Stimulated activated CD4-positive, alpha-beta T cell treated with anti-CD3 and anti-CD28 coated beads, TNF-alpha, amount 100 ng/mL, for 4 hours (primary cell): ENCODE measurements around the gene JPH3.

Experiments used
- DNase-seq, 3 experiments: peaks; one replicate each; pipeline ENCODE4 v3.0.0-alpha.2; 2020; ENCODE audit warnings: low read depth in 3 of 3

JPH3 gene

DNA sequence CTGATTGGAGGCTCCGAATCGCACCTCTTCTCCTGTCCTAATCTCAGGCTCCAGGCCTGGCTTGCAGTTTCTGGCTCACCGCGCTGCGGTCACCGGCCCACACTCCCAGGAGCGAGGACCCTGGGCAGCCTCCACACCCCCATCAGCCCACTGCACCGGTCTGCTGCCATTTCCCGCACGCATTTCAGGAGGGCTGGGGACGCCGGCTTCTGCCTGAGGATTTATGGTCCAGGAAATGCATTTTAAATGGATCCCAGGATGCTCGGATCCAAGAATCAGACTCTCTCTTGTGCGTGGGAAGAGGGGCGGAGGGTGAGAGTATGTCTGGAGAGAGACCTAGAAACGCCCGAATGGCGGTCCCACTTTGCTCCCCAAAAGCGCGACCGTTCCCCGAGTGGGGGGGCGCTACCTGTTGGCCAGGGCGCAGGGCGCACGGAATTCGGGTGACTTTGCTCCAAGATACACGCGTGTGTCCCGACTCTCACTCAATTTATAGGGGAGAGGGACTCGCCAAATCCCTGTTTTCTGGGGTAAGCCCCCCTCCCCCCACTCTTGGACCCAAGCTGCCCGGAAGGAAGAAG is 817 bp upstream of the JPH3 start:
- DNase-seq = no peak

DNA sequence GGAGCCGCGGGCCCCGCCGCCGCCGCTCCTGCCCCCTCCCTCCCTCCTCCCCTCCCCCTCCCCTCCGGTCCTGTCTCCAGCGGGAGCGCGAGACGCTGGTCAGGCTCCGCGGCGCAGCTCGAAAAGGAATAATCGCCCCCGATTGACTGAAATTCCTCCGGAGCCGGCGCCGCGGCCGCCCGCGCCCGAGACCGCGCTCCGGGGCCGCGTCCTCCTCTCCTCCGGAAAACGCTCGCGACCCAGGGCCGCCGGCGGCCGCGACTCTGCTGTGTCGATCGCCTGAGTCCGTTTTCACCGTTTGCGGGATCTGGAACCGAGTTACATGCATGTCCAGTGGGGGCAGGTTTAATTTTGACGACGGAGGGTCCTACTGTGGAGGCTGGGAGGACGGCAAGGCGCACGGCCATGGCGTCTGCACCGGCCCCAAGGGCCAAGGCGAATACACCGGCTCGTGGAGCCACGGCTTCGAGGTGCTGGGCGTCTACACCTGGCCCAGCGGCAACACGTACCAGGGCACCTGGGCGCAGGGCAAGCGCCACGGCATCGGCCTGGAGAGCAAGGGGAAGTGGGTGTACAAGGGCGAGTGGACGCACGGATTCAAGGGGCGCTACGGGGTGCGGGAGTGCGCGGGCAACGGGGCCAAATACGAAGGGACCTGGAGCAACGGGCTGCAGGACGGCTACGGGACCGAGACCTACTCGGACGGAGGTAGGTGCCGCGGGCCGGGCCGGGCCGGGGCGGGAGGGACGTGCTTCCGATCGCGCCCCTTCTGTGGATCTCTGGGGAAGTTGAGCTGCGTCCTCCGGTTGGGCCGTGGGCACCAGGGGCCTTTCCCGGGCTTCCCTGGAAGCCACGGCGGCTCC is 744 bp downstream of the JPH3 start:
- no peak for DNase-seq

DNA sequence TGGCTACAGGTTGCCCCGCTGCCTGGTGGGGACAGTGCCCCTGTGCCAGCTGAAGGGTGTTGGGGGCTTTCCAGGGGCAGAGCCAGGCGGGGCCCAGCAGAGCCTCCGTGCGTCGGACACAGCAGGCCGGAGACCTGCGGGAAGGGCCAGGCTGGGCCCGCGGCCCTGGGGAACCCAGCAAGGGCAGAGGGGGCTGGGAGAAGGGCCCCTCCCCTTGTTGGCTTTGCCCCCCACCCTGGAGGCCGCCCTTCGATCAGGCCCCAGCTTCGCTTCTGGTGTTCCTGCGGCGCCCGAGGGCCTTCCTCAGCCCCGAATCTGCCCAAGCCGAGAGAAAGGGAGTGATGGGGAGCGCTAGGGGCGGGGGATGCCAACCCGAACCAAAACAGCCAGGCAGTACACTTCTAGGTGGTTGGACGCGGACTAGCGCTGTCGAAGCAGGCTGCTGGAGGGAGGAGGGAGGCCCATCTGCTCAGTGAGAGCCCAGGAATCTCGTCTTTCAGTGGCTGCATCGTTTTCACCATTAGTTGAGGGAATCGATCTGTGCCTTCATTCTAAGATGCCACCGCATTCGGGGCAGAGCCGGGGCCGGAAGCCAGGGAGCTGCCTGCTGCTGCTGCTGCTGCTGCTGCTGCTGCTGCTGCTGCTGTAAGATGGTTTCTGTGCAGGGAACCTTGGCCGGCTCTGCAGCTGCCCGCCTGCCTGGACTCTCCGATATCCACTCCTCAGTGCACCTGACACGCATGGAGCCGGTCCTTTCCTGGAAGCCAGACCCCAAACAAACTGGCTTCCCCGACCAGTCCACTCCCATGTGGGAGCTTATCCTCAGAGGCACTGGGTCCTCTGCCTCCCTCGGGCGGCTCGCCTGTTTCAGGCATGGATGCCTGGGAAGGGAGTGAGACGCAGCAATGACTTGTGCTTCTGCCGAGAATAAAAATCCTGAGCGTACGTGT is 1.7 kb downstream of the JPH3 start:
- DNase-seq = no peak

DNA sequence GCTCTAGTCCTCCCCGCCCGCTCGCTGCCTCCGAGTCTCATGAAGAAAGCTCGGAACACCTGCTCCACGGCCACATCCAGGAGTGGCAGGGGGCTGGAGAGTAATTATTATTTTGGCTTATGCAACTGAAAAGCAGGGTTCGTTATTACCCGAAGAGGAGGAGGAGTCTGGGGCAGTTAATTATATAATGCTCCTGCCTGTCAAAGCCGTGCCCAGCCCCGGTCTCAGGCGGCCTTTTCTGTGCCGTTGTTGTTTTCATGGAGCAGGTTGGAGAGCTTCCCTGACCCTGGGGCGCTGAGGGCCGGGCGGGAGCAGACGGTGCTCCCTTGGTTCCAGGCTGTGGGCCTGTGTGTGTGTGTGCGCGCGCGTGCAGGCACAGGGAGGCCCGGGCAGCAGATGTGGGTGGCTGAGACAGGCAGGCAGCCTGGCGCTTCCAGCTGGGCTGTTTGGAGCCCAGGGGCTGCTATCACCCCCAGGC is 2.4 kb downstream of the JPH3 start:
- DNase-seq = no peak

DNA sequence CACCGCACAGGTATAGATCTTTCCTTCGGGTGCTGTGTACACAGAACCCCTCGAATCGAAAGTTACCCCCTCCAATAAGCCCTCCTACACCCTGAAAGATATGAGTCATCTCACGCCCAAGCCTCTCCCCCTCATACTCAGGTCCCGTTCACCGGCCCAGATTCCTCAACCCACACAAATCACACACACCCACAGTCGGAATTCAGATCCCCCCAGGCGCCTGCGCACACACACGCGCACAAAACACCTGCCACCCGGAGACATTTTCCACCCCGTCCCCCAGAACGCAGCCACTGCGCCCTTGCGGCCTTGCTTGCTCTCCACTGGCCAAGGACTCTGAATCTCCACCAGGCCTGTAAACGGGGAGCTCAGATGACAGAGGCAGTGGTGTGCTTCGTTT is 4.9 kb downstream of the JPH3 start:
- DNase-seq = no peak

DNA sequence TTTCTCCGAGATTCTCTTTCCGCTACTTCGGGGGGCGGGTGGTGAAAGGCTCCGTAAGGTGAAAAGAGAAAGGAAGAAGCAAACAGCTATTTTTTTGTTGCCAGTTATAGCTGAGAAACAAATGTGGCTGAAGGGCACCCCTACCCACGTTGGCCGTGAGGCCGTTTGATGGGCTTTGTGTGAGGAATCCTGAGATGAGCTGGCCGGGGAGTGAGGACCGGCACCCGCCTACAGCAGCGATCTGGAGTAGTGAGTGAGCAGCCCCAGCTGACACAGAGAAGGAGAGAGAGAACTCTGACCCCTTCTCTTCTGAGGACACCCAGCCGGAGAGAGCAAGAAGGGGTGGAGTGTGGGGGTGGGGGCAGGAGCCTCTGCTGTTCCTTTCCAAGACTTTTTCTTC is 5.6 kb downstream of the JPH3 start:
- DNase-seq = no peak

DNA sequence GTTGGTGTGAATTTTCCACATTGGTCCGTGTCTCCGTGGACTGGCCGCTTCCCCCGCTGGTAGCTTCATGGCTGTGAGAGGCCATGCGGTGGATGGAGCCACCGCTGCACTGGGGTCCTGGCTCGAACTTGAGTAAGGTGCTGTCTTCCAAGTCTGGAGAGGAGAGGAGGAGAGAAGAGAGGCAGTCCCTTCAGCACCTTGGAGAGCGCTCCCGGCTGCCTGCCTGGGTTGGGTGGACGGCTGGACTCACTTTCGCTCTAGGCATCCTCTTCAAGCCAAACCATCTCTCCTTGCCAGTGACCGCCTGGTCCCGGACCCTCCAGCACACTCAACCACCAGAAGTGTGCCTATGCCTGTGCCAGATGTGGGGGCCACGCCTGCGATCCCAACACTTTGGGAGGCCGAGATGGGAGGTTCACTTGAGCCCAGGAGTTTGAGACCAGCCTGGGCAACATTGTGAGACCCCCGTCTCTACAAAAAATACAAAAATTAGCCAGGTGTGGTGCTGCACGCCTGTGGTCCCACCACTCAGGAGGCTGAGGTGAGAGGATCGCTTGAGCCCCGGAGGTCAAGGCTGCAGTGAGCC is 6.2 kb downstream of the JPH3 start:
- no peak for DNase-seq

DNA sequence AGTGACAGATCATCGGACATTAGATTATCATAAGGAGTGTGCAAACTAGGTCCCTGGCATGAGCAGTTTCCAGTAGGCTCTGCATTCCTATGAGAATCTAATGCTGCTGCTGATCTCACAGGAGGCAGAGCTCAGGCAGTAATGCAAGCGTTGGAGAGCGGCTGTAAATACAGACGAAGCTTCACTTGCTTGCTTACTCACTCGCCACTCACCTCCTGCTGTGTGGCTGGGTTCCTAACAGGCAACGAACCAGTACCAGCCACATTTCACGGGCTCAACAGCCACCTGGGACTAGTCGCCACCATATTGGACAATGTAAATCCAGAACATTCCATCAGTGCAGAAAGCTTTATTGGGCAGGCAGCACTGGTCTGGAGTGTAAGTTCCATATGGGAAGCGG is 7.7 kb downstream of the JPH3 start:
- no peak for DNase-seq

DNA sequence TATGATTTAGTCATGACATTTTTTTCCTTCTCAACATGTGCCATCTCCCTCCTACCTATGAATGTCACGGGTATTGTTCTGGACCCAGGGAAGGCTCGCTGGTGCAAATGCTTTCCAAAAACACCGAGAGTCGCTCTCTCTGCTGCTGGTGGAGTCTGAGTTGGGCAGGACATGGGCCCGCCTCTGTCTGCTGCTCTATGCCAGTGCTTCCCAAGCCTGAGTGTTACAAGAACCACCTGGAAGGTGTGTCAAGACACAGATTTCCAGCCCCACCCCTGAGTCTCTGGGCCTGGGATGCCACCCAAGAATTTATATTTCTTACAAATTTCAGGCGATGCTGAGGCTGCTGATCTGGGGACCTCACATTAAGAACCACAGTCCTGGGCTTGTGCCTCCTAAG is 9.1 kb downstream of the JPH3 start:
- DNase-seq = no peak

DNA sequence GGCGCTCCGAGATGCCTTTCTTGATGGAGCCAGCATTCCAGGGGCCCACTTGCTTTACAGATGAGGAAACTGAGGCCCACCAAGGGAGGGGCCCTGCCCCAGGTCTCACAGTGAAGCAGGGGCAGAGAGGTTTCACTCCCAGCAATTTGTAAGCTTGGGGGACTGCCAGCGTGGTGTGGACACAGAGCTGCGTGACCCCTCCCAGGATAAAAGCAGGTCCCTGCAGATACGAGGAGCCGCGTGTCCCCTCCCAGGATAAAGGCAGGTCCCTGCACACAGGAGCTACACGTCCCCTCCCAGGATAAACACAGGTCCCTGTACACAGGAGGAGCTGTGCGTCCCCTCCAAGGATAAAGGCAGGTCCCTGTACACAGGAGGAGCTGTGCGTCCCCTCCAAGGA is 11.7 kb downstream of the JPH3 start:
- no peak for DNase-seq

DNA sequence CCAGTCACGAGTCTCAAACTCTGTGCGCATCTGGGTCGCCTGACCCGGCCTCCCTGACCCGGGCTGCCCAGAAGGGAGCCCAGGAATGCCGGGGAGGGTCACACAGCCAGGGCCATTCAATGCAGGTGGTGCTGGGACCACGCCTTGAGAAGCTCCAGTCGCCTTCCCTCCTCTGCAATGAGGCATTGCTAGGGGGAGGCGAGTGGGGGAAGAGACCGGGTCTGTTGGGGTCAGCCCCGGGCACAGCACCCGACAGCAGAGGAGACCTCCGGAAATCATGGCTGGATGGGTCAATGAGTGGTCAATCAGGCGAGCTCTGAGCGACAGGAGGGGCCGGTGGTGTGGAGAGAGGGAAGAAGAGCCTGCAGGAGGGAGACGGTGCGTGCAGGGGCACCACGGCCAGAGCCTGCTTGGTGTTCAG is 13.3 kb downstream of the JPH3 start:
- DNase-seq = no peak

DNA sequence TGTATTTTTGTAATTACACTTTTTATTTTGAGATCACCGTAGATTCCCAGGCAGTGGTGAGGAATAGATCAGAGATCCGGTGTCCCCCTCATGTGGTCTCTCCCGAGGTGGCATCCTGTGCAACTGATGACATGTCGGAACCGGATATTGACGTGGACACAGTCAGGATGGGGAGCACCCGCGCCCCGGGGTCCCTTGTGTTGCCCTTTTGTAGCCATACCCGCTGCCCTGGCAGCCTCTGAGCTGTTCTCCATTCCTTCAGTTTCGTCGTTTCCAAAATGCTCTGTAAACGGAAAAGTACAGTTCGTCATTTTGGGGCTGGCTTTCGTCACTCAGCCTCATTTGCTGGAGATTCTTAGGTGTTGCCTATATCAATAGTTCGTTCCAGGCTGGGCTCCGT is 14.2 kb downstream of the JPH3 start:
- DNase-seq = no peak

DNA sequence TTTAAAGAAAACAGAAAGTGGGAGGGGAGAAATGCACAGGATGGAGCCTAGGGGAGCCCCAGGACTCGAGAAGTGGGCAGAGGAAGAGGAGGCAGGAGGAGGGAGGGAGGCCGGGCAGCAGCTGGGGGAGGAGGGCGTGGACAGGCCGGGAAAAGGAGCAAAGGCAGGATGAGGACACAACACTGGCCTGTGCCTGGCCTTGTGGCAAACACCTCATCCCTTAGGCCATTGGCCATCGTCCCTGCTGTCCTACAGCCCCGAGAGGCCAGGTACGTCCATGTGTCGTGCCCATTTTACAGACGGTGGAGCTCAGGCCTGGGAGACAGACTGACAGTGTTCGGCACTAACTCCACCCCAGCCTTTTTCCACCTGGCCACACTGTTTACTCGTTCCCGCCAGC is 15.9 kb downstream of the JPH3 start:
- DNase-seq = no peak

DNA sequence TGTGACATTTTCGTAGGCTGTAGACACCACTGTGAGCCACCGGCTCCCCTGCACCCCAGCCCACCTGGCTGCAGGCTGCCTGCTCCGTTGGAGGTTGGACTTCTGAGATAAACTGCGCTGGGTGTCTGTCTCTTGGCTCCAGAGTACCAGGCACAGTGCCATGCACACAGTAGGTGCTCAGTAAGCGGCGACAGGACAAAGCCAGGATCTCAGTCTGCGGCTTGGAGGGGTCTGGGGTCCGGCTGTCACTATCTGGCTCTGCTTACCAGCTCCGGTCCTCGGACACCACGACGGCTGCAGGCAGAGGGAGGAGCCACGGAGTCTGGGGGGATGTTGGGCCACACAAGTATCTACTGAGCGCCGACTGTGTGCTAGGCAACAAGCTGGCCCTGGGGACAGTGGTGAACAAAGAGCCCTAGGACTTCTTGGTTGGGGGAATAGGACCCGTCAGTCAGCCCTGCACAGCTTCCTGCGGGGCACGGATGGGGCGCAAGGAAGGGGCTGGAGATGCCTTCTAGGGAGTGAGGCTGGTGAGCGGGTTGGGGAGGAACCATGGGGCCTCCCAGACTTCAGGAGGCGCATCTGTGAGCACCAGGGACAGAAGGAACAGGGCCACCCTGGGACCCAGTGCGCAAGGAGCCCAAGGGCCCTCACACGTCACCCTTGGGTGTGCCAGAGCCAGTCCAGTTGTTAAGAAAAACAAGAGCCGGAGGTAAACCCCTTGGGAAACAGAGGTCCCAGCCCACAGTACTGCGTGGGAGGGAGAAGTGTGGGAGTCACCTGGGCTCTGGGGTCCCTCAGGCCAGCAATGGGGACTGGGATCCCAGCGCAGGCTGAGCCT is 17.3 kb downstream of the JPH3 start:
- no peak for DNase-seq

DNA sequence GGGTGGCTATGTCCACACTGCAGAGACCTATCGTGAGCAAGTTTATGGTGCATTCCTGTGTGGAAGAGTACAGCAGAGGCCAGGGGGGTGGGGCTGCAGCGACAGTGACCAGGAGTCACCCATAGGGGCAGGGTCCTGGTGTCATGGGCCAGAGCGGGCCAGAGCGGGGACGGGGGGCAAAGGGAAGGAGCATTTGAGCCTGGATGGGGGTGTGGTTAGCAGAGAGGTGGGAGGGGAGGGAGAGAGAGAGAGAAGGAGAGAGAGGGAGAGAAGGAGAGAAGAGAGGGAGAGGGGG is 17.8 kb downstream of the JPH3 start:
- DNase-seq = no peak

DNA sequence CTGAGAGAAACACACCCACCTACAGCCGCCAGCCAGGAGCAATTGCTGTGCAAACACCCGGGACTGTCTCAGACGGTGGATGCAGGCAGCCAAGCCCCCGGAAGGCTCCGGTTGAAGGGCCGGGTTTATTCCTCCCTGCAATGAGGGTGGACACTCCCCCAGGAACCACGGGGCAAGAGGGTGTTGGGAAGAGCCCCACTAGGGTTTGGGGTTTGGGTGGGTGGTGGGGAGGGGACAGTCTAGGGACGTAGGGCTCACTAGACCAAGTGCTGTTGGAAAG is 19.2 kb downstream of the JPH3 start:
- no peak for DNase-seq

DNA sequence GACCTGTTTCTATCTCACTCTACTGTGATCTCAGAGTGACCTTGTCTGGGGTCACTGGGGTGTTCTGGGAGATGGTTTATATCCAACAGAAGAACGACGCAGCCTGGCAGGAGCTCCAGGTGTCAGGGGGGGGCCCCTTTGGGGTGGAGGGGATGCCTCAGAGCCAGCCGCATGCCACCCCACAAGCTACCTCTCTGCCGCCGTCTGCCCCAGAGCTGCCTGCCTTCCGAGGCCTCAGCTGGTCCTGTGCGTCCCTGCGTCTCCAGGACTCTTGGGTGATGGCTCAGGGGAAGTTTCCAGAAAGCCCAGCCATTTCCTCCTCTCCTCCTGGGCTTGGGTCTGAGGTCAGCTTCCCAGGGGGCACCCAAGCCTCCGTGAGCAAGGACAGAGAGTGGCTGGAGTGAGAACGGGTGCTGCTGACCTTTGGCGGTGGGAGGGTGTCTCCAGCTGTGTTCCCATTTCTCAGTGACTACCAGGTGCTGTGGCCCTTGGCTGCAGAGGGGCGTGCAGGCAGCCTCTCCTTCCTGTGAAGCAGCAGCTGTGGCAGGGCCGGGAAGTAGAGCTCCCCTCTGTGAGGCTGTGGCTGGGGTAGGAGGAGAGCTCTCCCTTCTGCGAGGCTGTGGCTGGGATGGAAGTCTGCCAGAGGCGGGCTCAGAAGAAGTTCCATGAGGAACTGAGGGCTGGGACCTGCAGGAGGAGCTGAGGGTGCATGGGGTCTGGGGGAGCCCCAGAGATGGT is 19.8 kb downstream of the JPH3 start:
- DNase-seq = no peak

DNA sequence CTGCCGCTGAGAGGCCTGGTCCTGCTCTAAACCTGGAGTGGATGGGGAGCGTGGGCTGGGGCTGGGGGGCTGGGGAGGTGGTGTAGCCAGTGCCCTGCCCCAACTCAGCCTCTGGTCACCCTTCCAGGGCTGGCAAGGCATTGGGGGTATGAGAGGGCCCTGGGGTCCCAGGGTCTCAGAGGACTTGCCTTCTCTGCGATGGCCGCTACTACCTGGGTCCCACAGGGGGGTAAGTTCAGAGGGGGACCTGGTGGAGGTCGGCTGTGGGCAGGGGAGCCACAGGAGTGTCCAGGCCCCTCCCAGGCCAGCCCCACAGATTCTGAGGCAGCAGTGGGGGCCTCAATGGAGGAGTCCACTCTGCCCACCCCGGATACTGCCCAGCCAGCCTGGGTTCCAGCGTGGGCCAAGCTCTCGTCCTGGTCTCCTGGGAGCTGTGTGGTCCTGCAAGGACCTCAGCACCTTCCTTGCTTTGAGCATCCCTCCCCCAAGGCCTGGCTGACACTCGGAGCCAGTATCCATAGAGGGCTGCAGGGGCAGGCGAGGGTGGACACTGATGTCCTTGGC is 20.5 kb downstream of the JPH3 start:
- DNase-seq = no peak

DNA sequence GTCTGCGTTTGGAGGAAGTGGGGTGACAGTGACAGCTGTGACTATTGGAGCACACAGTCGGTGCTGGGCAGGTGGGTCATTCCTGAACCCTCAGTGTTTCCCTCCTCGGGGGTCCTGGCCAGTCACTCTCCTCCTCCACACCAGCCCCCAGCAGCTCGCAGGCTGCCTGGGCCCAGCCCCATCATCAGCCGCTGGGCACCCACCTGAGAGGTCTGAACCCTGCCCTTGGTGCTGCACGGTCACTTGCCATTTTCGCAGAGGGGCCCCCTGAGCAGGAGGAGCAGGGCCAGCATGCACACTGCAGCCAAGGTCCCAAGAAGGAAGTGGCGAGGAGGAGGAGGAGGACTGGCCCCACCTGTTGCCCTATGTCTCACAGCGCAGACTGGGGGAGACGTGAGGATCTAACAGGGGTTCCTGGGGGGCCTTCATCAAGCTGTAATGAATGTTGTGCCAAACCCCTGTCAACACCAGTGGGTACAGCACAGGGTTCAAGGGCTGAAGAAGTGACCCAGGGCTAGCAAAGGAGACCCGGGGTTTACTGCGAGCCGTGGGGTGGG is 23.0 kb downstream of the JPH3 start:
- DNase-seq = no peak

DNA sequence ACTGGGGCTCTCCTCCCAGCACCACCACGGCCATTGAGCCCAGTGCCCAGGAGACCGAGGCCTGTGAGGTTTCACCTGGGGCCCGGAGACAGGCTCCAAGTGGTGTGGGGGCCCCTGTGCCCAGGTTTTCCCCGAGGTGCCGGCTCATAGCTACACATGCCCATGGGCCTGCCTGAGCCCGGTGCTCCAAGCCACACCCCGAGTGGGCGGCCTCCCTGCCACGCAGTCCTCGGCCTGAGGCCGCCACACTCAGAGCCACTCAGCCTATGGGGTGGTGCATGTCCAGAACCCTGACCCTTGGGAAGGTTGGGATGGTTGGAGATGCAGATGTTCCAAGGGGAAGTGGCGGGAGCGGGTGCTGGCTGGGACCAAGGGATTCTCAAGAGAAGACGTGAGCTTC is 24.1 kb downstream of the JPH3 start:
- no peak for DNase-seq
